Activated naive CD4-positive, alpha-beta T cell treated with anti-CD3 and anti-CD28 coated beads, Interleukin-2, amount 10 ng/mL, durations not matched to agents 5 hours and 36 hours (primary cell): ENCODE measurements around the gene ERMP1. TPM values are rescaled to one million over a fixed set of nuclear protein-coding genes. Genes with fewer than 3 reads are reported as not detected.

Source experiments
- total RNA-seq, 2 experiments: library from RNA; stranded (reverse); gene quantifications; one replicate each; pipeline ENCODE4 v1.2.3, GENCODE V29; 2021

ERMP1 gene, protein sequence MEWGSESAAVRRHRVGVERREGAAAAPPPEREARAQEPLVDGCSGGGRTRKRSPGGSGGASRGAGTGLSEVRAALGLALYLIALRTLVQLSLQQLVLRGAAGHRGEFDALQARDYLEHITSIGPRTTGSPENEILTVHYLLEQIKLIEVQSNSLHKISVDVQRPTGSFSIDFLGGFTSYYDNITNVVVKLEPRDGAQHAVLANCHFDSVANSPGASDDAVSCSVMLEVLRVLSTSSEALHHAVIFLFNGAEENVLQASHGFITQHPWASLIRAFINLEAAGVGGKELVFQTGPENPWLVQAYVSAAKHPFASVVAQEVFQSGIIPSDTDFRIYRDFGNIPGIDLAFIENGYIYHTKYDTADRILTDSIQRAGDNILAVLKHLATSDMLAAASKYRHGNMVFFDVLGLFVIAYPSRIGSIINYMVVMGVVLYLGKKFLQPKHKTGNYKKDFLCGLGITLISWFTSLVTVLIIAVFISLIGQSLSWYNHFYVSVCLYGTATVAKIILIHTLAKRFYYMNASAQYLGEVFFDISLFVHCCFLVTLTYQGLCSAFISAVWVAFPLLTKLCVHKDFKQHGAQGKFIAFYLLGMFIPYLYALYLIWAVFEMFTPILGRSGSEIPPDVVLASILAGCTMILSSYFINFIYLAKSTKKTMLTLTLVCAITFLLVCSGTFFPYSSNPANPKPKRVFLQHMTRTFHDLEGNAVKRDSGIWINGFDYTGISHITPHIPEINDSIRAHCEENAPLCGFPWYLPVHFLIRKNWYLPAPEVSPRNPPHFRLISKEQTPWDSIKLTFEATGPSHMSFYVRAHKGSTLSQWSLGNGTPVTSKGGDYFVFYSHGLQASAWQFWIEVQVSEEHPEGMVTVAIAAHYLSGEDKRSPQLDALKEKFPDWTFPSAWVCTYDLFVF
- 10 to 100 TPM; 31.7 to 32.6 TPM for total RNA-seq

DNA sequence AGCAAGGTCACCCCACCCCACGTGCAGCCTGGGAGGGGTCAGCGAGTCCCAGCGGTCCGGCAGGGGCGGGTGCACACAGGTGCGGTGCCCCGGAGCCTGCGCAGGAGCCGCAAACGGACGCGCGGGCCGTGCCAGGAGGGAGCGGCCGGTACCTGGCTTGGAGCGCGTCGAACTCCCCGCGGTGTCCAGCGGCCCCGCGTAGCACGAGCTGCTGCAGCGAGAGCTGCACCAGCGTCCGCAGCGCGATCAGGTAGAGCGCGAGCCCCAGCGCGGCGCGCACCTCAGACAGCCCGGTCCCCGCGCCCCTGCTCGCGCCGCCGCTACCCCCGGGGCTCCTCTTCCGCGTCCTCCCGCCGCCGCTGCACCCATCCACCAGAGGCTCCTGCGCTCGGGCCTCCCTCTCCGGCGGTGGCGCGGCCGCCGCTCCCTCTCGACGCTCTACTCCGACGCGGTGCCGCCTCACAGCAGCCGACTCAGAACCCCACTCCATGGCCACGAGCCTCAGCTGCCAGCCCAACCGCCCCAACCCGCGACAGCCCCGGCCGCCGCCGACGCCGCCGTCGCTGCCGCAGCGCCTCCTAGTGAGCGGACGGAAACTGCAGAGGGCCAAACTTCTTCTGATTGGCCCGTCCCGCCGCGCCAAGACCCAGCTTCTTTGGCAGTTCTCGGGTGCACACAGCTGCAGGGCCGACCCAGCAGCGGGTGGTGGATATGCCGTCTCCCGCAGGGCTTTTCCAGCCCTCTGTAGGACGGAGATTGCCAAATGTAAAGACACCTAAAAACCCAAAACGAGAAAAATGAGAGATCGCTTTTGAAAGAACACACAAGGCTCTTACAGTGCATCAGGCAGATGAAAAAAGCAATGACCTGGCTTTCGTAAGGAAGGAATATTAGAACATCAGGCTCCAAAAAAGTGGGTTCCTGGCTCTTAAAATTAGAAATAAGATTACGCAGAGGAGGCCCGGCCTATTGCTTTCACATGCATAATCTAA lies at the start of gene ERMP1:
Gene ERMP1 (minus strand): TSS at position 580 of the 992 bp plus-strand sequence. CDS start 90 bp downstream, at position 490.

Other genes with a start within 250 kb of the ERMP1 start
- gene RIC1, start 204.0 kb downstream of the ERMP1 start, total RNA-seq, result 10 to 100 TPM; 17.8 to 18.4 TPM
- gene MLANA, start 57.8 kb upstream of the ERMP1 start, total RNA-seq, result not detected
- gene RANBP6, start 182.5 kb upstream of the ERMP1 start, total RNA-seq, result 10 to 100 TPM; 22.2 to 23.1 TPM